GM19372 (cell line): Measurements from ENCODE around the gene TRPM2.

Experiments used
- ATAC-seq: cut with Tn5 transposase; IDR thresholded peaks from one replicate; pipeline ENCODE4 v1.9.1; 2021; ENCODE audit warnings: mild to moderate bottlenecking, low read depth, moderate library complexity; ENCODE audit not compliant: unreplicated experiment

Gene TRPM2

GRCh38 chr21:44370027-44370735, 16.8 kb downstream of the TRPM2 start:
- no peak for ATAC-seq

DNA sequence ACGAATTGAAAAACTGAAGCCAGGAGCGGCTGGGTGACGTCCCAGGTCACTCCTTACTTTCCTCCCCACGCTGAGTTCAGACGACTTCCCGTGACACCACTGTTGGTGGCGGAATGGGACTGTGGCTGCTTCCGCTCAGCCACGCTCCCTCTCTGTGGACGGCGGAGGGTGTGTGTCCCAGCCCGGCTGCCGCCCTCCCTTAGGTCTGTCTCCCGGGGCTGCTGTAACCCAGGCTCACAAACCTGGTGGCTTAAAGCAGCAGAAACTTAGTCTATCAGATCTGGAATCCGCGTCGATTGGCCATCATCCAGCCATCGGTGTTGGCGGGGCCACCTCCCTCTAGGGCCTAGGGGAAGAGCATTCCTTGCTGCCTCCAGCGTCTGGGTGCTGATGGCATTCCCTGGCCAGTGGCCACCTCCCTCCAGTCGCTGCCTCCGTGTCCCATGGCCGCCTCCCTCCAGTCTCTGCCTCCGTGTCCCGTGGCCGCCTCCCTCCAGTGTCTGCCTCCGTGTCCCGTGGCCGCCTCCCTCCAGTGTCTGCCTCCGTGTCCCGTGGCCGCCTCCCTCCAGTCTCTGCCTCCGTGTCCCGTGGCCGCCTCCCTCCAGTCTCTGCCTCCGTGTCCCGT, 17.5 kb downstream of the TRPM2 start:
- no peak for ATAC-seq

GRCh38 chr21:44371596-44371995, 18.2 kb downstream of the TRPM2 start:
- ATAC-seq = no peak

DNA sequence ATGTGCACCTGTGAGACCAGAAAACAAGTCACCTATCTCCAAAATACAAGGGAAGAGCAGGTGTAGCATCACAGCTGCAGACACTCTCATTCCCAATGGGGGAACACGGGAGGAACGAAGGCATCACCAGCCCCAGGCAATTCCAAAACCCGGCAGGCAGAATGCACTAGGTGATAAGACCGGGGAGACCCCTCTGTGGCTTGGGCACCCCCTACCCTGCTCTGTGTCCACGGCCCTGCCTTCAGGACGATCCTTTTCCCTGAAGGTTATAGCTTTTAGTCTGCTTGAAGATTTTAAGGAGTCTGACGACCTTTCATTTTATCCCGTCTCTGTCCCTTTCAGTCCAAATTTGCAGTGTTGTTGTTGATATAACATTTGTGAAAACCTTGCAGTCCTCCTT, 19.2 kb downstream of the TRPM2 start:
- no peak for ATAC-seq

DNA sequence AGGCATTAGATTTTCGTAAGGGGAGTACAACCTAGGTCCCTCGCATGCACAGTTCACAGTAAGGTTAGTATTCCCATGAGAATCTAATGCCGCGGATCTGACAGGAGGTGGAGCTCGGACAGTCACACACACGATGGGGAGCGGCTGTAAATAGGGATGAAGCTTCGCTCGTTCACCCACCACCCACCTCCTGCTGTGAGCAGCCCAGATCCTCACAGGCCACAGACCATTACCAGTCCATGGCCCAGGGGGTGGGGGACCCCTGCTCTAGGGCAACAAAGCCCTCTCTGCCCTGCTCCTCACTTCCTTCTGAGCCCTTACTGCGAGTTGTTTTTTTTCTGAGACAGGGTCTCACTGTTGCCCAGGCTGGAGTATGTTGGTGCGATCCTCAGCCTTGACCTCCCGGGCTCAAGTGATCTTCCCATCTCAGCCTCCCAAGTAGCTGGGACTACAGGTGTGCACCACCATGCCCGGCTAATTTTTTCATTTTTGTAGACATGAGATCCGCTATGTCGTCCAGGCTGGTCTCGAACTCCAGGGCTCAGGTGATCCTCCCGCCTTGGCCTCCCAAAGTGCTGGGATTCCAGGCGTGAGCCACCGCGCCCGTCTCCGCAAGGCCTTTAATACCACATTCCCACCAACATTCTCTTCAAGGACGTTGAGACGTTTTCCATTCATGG, 21.3 kb downstream of the TRPM2 start:
- ATAC-seq = no peak

- ATAC-seq = no peak
Measured at GRCh38 chr21:44375281-44375651, 21.8 kb downstream of the TRPM2 start.

DNA sequence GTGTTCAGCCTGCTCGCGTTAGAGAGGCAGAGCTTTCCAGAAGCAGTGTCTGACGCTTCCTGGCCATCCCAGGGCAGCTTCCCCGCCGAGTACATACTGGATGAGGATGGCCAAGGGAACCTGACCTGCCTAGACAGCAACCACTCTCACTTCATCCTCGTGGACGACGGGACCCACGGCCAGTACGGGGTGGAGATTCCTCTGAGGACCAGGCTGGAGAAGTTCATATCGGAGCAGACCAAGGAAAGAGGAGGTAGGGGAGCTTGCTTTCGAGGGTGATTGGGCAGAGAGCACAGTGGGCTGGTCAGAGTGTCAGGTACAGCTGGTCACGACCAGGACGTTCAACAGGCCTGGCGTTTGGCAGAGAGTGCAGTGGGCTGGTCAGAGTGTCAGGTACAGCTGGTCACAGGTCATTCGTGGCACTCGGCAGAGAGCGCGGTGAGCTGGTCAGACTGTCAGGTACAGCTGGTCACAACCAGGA, 22.4 kb downstream of the TRPM2 start:
- no peak for ATAC-seq

GRCh38 chr21:44376606-44377005, 23.2 kb downstream of the TRPM2 start:
- ATAC-seq = no peak

GRCh38 chr21:44377201-44377921, 23.9 kb downstream of the TRPM2 start:
- no peak for ATAC-seq

- ATAC-seq = no peak
Measured at GRCh38 chr21:44377922-44378645, 24.7 kb downstream of the TRPM2 start.

GRCh38 chr21:44378646-44379514, 25.5 kb downstream of the TRPM2 start:
- no peak for ATAC-seq

GRCh38 chr21:44379515-44379848, 26.1 kb downstream of the TRPM2 start:
- ATAC-seq = no peak

GRCh38 chr21:44379991-44380865, 26.8 kb downstream of the TRPM2 start:
- no peak for ATAC-seq

- no peak for ATAC-seq
Measured at GRCh38 chr21:44380876-44381275, 27.5 kb downstream of the TRPM2 start.

DNA sequence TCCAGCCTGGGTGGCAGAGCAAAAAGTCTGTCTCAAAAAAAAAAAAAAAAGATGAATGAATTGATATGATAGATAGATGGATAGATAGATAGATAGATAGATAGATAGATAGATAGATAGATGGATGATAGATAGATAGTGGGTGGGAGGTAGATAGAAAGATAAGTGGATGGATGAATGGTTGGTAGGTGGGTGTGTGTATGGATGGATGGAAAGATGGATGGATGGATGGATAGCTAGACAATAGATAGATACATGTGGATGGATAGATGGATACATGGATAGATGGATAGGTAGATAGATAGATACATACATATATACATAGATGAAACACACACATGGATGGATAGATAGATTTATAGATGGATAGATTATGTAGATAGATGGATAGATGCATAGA, 28.5 kb downstream of the TRPM2 start:
- ATAC-seq = no peak

GRCh38 chr21:44382536-44382935, 29.1 kb downstream of the TRPM2 start:
- ATAC-seq = no peak

- no peak for ATAC-seq
Measured at GRCh38 chr21:44383216-44383615, 29.8 kb downstream of the TRPM2 start.

DNA sequence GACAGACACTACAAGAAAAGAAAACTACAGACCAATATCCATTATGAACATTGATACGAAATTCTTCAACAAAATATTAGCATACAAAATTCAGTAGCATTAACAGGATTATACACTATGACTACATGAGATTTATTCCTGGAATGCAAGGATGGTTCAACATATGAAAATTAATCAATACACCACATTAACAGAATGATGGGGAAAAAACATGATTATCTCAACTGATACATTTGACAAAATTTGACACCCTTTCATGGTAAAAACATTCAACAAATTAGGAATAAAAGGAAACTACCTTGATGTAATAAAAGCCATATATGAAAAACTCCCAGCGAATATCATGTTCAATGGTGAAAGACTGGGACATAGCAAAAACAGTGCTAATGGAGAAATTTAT, 31.5 kb downstream of the TRPM2 start:
- no peak for ATAC-seq

GRCh38 chr21:44389335-44389734, 35.9 kb downstream of the TRPM2 start:
- ATAC-seq = no peak
